Bronchus fibroblast of lung (primary cell): ENCODE measurements around the gene STARD10. TPM values are rescaled to one million over a fixed set of nuclear protein-coding genes. Genes with fewer than 3 reads are reported as not detected.

Experiments
- total RNA-seq: library from RNA; depleted of rRNA; stranded (reverse); fragments of >200 nt; gene quantifications from 2 replicates; pipeline ENCODE4 v1.2.3, GENCODE V29; 2015

The STARD10 gene, protein sequence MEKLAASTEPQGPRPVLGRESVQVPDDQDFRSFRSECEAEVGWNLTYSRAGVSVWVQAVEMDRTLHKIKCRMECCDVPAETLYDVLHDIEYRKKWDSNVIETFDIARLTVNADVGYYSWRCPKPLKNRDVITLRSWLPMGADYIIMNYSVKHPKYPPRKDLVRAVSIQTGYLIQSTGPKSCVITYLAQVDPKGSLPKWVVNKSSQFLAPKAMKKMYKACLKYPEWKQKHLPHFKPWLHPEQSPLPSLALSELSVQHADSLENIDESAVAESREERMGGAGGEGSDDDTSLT
- 8.9 and 10.4 TPM in 2 replicates for total RNA-seq

DNA sequence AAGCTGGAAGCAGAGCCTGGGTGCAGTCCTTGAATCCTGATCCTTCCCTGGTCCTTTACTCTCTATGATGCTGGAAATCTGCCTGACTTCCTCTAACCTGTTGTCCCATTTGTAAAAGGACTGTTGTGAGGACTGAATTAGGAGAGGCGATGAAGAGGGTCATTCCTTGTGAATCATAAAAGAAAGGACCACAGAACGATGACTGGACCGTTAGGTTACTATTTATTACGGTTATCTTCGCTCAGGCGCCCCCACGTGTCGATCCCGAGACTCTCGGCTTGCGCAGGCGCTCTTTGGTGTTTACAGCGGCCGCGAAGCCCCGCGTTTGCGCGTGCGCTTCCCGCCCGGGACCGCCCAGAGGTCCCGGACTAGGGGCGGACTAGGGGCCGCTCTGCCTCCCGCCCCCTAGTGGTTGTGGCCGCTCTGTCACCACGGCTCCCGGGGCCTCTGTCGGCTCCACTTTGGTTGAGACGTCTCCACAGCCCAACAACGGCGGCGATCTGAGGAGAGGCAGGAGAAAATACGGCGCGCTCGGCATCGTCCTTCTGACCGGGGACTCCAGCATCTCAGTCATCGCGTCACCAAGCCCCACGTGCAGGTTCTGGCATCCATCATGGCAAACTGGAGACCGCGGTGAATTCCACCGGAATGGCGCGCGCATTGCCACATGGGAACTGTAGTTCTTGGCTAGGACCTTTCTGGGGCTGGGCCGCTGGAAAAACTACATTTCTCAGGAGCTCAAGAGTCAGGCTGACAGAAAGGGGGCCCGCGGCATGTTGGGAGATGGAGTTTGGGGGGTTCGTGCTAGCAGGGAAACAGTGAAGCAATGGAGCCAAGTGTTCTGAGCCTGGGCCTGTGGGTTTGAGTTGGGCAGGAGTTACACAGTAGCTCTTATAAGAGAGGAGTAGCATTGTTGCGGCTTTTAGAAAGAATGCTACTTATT is at the start of gene STARD10:
Gene STARD10, minus strand, starts transcription at position 623 of the 943 bp plus-strand sequence. CDS start 12,866 bp downstream, outside the sequence.

DNA sequence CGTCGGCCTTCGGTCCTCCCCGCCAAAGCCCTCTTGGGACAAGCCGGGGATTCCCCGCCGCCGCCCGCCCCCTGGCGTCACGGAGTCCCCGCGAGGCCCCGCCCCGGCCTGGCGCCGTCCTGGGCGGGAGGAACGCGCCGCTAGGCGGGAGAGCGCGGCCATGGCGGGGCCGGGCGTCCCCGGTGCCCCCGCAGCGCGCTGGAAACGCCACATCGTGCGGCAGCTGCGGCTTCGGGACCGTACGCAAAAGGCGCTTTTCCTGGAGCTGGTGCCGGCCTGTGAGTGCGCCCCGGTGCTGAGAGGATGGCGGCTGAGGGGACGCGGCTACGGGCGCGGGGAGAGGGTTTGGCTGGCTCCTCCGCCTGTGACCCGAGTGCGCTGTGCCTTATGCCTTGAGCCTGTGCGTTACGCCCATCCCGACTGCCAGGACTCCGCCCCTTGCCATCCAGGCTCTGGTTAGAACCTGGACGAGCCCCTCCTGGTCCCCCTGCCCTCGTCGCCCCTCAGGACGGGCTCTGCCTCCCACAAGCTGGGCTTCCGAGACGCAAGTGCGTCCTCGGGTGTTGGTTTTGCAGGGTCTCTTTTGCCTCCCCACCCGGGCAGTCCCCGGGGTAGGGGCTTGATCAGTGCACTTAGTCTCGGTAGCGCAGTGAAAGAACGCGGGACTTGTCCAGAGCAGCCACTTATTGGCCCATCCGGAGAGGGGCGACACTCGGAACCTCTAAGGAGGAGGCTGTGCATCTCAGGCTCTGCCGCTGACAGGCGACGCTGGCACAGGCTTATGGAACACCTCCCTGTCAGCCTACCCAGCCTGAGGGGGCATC is 20.7 kb upstream of the STARD10 start, which contains the start of gene ATG16L2:
Gene ATG16L2, plus strand, starts transcription at position 126 of the 824 bp plus-strand sequence. Its CDS starts 35 bp downstream, at position 161.

DNA sequence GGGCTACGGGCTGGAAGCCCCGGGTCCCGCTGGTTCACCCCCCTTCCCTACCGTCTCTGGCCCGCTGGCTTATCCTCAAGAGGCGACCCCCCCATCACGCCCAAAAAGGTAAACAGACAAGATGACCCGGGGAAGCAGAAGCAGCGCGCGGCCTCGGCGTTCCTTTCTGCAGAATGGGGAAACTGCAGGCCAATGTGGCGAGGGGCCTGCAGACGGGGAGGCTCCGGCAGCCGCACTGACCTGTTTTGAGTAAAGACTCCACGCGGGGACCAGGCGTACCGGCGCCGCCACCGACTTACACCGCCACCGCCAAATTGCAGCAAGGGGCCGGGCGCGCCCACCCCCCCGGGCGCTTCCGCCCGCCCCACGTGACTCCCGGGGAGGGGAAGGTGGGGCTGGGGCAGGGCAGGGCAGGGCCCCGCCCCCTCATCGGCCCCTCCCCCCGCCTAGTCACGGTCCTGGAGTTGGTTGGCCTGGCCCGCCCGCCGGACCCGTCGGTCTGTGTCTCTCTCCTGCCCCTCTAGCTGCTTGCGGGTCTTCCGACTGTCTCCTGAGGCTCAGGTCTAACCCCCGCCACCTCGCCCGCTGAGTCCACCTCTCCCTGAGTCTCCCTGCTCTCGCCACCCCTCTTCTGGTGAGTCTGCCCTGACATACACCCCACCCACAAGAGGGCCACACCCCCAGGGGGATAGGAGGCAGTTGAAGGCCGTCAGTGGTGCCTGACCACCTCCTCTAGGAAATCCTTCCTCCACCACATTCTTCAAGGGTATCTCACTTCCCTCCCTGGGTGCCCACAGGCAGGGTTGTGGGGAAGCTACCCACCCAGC is 41.5 kb downstream of the STARD10 start, which contains the start of gene ARAP1:
Gene ARAP1, minus strand, starts transcription at position 321 of the 827 bp plus-strand sequence. CDS start 25,280 bp downstream, outside the sequence.

Other genes starting within 250 kb of the STARD10 start
- 0.17 and 0.30 TPM in 2 replicates for gene PDE2A, start 119.6 kb downstream of the STARD10 start, total RNA-seq
- gene ARAP1, start 41.6 kb downstream of the STARD10 start, total RNA-seq, result 52.3 and 53.6 TPM in 2 replicates
- 5.2 and 6.9 TPM in 2 replicates for gene ATG16L2, start 20.4 kb upstream of the STARD10 start, total RNA-seq